GM18868 (cell line): Measurements from ENCODE around the gene SLC6A13.
"Not testable (repeated sequence)": the region's sequence is repeated elsewhere in the genome, so short reads cannot be mapped to it uniquely, and the experiment has no call there.

Experiments used
- ATAC-seq: cut with Tn5 transposase; IDR thresholded peaks from one replicate; pipeline ENCODE4 v1.9.1; 2021; ENCODE audit warnings: mild to moderate bottlenecking, moderate library complexity; ENCODE audit not compliant: unreplicated experiment

SLC6A13 gene

DNA sequence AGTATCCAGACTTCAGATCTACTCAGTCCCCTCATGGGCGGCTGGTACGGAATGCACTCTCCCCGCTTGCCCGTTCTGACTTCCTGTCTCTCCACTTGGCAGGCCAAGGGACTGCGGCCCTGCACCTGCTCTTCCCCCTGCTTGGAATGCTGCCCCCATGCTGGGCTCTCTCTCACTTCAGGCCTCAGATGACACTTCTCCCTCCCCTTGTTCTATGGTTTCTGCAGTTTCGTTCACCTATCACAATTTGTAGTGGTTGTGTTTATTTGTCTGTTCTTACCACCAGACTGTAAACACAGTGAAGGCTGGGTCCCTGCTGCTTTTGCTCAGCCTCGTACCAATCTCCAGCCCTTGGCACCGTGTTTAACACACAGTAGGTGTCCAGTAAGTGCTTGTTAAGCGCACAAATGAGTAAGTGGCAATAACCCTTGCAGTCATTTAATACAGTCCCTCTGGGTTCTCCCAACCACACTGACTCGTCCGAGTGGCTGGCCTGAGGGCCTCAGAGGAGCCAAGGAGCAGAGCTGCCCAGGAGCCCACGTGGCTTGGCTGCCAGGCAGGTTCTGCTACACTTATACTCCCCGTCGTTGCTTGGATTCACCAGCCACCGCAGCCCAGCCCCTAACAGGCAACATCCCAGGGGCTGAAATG is 60.4 kb downstream of the SLC6A13 start:
- ATAC-seq: no peak

DNA sequence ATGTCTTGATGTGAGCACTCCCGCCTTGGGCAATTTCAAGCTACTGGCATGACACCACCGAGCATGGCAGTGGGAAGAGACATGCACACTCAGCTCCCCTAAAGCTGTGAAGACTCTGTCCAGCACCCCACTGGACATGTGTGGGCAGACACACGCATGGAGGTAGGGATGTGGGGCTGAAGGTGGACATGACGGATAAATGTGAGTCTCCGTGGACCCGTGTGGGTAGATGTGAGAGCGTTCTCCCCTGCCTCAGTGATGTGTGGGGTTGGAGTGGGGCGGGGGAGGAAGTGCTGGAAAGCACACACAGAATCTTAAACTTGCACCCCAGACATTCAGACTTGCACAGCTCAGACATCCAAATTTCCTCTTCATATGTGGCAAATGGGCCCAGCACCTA is 61.3 kb downstream of the SLC6A13 start:
- ATAC-seq: no peak

DNA sequence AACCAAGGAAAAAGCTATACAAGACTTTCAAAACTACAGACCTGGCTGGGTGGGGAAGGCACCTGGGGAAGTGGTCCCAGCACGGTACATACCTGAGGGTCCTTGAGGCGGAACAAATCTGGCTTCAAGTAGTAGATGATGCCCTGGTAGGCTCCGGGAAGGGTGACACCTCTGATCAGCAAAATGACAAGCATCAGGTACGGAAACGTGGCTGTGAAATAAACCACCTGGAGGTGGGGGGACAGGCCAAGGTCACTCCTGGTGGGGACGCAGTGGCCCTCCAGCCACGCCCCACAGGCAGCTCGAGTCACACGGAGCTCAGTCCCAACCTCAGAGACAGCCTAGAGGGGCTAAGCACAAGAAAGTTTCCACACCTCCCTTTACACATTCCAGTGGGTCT is 63.9 kb downstream of the SLC6A13 start:
- ATAC-seq: no peak

DNA sequence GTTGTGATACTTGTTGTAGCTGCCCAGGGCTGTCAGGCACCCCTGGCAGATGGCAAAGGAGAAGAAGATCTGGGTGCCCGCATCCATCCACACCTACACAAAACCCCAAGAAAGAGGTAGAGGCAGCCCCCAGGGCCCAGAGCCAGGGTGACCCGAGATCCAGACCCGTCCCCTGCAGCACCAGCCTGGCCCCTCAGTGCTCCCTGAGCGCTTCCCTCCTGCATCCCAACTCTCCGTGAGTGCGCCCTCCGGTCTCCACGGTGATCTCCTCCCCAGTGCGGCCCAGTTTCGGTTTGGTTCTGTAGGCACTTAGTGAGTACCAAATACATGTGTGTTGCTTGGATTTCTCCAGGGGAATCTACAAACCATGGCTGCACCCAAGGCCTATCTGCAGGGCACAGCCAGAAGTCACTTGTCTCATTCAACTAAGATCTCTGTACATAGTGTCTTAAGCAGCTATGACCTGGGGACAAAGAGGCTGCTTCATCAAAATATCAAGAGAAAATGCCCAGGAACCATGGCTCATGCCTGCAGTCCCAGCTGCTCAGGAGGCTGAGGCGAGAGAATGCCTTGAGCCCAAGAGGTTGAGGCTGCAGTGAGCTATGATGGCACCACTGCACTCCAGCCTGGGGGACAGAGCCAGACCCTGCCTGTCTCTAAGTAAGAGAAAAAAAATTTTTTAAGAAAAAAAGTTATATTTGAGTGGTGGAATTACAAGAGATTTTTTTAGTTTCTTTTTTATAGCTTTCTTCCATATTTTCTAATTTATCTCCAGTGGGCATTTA is 64.5 kb downstream of the SLC6A13 start:
- ATAC-seq: no peak

DNA sequence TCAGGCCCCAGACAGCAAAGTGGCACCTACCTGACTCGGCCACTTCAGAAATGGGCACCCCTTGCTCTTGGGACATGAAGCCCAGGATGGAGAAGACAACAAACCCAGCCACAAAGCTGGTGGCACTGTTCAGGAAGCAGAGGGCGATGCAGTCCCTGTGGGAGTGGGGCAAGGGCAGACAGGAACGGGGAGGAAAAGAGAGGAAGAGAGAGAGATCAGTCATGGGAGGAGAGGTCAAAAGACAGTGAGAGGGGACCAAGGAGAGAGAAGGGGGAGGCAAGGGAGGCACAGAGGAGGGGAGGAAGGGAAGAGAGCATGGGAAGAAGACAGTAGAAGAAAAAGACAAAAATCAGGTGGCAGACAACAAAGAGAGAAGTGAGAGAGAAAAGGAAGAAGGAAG is 65.3 kb downstream of the SLC6A13 start:
- no peak for ATAC-seq

DNA sequence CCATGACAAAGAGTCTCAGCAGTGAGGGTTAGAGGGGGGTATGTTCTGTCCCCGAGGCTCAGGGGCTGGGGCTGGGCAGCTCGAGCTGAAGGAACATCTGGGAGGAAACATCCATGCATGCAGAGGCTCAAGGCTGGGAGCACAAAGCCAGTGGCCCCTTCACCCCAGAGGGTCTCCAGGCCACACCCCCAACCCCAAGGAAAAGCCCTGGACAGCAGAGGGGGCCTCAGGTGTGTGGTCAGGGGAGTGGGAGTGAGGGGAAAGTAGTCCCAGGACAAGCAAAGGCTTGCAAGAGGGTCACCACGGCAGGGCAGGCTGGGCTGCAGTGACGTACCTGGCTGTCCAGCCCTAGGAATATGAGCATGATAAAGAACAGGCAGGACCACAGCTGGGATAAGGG is 66.2 kb downstream of the SLC6A13 start:
- ATAC-seq: no peak

DNA sequence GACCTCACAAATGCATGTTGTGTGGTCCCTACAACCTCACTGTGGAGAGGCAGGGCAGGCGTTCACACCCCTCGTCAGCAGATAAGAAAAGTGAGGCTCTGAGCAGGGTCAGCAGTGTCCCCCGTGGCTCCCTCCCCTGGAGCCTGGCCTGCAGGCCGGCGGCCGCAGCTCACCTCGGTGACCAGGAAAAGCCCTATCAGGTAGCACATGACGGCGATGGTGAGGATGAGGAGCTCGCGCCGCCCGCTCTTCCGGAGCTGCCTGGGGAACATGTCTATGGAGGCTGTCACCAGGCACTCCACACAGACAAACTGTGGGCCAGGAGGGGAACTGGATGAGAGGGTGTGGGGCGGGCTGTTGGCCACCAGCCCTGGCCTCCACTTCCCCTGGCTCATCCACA is 66.7 kb downstream of the SLC6A13 start:
- no peak for ATAC-seq

DNA sequence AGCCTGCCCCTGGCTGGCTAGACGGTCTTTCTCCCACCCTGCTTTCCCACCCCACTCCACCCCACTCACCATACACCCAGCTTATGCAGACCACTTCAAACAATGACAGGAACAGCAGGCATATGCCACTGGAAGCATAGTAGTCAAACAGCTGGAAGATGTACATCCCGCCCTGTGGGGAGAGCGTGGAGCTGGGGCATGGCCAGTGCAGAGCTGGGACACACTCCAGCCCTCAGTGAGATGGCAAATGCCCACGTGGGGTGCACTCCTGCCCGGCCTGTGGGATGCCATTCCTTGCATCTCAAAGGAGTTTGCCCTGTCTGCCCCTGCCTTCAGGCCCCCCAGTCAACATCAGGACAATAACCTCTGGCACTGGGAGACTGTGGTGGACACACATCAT is 67.5 kb downstream of the SLC6A13 start:
- no peak for ATAC-seq

DNA sequence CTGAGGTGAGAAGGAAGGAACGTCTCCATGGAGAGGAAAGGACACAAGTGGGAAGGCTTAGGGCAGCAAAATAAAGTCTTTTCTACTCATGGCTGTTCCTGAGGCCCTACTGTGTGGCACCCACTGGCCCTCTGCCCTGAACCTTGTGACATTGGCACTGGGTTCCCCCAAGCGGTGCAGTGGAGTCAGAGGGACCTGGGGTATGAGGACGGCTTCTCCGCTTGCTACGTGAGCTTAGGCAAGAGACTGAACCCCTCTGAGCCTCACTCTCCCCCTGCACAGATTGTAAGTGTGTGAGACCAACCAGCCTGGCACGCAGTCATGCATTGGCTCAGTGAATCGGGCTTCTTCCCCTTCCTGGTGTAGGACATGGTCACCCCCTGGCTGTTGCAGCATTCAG is 68.4 kb downstream of the SLC6A13 start:
- no peak for ATAC-seq

DNA sequence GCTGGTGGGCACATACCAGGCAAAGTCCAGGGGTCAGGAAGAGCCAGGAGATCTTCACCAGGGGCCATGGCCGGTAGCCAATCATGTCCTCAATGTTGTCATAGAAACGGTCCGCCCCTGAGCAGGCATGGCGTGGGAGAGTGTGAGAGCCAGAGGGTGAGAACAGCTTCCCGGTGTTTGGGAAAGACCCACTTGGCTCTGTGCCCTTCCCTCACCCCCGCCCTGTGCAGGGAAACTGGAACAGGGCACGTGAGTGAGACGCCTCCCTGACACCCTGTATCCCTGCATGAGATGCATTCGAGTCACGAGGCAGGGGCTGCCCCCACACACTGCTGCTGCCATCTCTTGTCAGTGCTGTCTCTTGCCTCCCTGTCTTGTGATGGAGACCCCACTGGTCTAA is 69.4 kb downstream of the SLC6A13 start:
- ATAC-seq: no peak

DNA sequence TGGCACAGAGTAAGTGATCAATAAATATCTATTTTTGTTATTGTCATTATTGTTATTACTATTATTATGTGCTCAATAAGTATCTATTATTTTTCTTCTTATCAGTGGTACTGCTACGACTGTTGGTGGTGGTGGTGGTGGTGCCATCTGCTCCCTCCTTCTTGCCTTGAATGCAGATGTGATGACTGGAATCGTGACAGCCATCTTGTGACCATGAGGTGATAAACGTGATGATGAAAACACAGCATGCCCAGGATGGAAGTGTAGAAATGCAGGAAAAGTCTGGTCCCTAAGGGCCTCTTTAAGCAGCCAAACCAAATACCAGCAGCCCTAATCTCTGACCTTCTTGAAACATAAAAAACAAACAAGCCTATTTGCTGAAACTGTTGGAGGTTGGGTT is 71.1 kb downstream of the SLC6A13 start:
- ATAC-seq: no peak

DNA sequence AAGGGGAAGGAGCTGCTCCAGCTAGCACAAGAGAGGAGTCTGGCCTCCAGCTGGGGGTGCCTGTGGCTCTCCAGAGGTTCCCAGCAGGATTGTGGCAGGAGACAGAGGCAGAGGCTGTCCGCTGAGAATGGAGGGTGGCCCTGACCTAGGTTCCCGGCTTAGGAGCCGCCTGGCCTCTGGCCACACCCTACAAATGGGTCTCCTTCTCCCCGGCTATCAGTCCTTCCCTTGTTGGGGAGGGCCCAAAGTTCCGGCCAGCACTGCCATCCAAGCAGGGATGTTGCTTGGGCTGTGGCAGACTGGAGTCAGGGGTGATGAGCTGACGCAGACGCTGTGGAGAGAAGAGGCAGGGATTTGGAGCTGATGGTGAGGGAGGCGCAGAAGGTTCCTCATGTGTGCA is 71.8 kb downstream of the SLC6A13 start:
- ATAC-seq: no peak

DNA sequence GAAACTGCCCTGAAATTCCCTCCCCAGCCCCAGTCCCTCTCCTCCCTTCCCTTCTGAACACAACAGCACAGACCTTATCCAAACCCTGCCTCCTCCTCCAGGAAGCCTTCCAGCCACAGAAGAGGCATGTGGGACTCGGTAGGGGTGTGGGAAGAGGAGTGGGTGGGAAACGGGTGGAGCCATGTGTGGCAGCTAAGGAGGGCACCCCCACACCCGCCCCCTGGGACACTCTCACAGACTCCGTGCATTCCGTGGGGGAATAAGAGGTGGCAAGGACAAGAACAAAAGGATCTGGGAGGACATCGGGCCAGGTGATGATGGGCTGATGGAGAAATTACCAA is 73.0 kb downstream of the SLC6A13 start:
- ATAC-seq: no peak

DNA sequence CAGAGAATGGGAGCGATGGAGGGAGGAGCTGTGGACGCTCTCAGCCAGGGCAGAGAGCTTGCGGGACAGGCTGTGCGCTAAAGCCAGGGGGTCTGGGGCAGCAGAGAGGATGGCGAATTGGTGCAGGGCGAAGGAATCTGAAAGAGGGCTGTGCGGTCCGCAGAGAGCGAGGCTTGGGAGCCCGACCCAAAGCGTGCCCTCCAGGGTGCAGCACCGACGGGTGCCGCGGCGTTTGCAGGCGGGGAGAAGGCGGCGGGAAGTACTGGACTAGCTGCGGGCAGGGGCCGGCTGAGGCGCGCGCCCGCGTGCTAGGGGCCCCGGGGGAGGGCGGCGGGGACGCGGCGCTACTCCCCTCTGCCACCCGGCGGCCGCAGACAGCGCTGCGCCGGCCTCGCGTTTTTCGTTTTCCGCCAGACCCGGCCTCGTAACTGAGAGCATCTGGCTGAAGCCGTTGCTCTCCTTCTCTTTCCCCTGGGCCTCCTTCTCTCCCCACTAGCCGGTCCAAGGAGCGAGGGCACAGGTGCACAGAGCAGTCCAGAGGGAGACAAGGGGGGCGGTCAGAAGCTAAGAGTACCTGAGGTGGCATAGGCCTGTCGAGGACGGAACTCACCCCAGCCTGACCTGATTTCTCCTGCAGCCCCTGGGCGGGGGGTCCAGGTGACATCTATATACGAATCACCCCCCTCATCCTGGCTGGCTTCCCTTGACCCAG is 73.6 kb downstream of the SLC6A13 start:
- no peak for ATAC-seq

DNA sequence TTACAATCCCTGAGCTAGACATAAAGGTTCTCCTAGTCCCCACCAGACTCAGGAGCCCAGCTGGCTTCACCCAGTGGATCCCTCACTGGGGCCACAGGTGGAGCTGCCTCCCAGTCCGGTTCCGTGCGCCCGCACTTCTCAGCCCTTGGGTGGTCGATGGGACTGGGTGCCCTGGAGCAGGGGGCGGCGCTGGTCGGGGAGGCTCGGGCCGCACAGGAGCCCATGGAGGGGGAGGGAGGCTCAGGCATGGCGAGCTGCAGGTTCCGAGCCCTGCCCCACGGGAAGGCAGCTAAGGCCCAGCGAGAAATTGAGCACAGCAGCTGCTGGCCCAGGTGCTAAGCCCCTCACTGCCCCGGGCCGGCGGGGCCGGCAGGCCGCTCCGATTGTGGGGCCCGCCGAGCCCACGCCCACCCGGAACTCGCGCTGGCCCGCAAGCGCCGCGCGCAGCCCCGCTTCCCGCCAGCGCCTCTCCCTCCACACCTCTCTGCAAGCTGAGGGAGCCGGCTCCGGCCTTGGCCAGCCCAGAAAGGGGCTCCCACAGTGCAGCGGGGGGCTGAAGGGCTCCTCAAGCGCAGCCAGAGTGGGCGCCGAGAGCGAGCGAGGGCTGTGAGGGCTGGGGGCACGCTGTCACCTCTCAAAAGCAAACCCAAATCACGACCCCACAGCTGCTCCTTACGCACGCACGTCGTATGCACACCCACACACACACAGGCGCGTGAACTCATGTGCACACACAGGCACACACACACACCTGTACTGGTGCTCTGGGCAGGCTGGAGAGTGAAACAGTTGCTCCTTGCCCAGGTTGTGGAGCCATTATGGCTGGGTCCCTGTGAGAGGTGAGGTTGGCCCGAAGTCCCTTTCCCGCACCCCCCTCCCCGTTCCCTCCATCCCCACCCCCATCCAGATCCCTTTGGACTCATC is 74.4 kb downstream of the SLC6A13 start:
- ATAC-seq: not testable (repeated sequence)

DNA sequence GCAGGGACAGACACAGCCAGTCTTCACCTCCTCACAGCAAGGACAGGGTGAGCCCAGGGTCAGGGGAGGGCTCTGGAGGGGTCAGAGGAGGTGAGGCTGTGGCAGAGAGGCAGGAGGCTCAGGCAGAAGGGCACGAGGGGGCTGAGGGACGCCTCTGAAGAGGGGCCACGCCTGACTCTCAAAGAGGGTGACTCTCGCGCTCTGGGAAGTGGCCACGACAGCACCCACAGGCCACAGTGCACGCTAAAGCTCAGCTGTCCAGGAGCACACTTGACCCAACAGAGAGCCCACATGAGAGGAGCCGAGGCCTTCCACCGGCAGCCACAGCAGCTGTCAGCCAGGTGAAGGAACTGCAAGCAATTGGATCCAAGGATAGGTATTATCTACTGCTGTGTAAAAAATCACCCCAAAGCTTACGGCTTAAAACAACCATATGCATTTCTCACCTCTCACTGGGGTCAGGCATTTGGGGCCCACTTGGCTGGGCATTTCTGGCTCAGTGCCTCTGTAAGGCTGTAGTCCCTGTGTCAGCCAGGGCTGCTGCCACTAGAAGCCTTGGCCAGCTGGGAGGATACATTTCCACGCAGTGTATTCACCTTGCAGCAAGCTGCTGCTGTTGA is 76.5 kb downstream of the SLC6A13 start:
- ATAC-seq: no peak

DNA sequence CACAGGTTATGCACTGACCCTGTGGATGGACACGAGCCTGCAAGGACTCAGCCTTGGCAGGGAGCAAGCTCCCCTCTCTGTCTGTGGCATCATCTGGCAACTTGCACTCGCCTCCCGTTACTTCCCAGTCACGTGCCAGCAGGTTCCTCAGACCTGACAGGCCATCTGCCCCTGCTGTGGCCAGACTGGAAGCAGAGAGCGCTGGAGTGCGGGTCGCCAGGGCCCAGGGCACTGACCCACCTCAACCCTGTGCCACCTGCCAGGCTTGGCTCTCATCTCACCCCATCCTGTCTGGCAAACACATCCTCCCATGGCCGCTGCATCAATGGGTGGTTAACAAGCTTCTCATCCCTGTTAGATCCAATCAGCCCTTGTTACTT is 77.1 kb downstream of the SLC6A13 start:
- no peak for ATAC-seq

DNA sequence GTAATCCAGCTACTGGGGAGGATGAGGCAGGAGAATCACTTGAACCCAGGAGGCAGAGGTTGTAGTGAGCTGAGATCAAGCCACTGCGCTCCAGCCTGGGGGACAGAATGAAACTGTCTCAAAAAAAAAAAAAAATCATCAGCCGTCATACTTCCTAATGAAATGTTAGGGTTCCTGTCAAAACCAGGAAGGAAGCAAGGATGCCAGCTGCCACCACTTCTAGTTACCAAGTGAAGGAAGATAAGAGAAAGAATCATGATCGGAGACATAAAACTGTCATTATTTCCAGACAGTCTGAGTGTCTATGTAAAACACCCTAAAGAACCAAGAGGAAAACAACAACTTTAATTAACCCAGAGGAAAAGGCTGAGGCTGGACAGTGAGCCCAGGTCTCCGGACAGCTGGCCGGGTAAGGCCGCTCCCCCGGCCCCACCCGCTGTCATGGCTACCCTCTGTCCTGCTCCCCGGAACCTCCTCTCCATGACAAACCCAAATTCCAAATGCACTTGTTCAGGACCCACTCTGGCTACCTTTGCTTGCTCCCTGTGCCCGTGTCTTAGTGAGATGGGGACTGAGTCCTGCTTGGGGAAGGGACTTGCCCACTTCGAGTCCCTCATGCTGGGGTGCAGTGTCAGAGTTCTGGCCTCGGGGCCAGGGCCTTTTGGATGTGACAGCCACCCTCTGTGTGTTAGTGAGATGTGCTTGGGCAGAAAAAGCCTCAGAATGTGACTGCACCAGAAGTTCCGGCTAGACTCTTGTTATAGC is 77.6 kb downstream of the SLC6A13 start:
- no peak for ATAC-seq

DNA sequence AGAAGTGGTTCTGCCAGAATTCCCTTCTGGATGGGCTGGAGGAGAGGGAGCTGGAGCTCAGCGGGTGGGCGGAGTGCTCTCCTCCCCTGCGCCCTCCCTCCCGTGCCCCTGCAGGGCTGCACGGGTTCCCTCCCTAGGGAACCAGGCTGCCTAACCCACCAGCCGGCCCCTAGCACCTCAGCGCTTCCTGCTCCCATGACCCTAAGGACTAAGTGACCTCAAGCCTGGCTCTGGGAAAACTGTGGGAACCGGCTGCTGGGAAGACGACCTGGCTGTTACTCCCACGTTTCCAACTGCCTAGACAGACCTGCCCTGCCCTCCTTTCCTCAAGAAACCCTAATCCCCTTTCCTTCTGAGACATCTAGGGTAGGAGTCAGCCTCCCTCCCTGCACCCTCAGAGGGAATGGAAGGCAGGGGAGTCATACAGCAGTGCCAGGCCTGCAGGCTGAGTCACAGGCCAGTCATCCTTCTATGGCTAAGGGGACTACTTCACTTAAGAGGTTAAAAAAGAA is 80.2 kb downstream of the SLC6A13 start:
- no peak for ATAC-seq

DNA sequence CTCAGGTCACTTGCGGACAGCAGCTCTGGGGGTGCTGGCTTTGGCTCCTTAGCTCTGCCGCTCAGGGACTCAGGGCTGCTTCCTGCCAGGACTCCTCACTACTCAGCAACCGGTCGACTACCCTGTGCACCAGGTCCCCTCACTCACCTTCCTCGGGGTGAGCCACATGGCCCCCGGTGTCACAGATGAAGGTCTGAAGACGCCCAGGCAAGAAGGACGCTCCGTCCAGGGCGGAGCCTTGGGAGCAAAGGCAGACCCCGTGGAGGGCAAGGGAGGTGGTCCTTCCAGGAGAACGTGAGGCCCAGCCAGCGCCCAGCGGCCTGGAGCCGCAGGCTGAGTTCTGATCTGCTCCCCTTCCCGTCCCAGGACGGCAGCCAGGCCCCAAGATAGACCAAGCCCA is 80.7 kb downstream of the SLC6A13 start:
- no peak for ATAC-seq
